HT1080 (cell line): ENCODE results near the gene POLR2M. TPM values are rescaled to one million over a fixed set of nuclear protein-coding genes. Genes with fewer than 3 reads are reported as not detected.

Experiments used
- DNase-seq: peaks from one replicate; pipeline ENCODE4 v3.0.0-alpha.2; 2015; ENCODE audit warnings: low read depth
- polyA plus RNA-seq, 2 experiments: library from polyadenylated mRNA; depleted of rRNA; stranded (reverse); fragments of >200 nt; gene quantifications; 2 replicates each; pipeline ENCODE4 v1.2.3, GENCODE V29; 2015
- total RNA-seq: library from RNA; depleted of rRNA; stranded (reverse); fragments of >200 nt; shearing (Covaris generic); gene quantifications from 2 replicates; pipeline ENCODE4 v1.2.3, GENCODE V29; 2014; rRNA removed

POLR2M gene
- 117 and 253 TPM in 2 replicates for total RNA-seq
- polyA plus RNA-seq (2015; cell fraction: cytosol; rRNA removed), result 99.1 and 141 TPM in 2 replicates
- 17.7 and 19.1 TPM in 2 replicates for polyA plus RNA-seq (2015; cell fraction: nucleus; rRNA removed)

DNA sequence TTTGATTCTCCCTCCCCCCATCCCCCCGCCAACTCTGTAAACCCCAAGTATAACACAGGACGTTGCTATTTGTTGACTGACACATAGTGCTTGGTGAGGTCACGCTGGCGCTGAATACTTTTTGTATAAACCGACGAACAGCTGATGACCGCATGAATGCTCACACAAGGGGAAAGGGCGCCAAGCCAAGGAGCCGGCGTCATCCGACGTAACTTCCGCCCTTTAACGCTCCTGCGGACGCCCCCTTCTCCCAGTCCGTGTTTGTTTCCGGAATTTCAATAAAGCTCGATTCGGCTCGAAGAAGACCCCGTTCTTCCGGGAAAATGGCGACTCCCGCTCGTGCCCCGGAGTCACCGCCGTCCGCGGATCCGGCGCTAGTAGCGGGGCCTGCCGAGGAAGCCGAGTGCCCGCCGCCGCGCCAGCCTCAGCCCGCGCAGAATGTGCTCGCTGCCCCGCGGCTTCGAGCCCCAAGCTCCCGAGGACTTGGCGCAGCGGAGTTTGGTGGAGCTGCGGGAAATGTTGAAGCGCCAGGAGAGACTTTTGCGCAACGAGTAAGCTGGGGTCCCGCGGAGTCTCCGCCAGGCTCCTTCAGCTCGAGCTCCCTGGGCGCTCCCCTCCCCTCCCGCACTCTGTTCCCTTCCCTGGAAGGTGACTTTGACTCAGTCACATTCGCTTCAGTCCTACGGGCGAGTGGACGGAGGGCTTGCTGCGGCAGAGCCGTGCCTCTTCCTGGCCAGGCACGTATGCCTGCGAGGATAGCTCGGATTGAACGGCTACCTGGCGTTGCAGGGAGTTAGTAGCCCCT is at the start of gene POLR2M:
Gene POLR2M (plus strand): TSS at position 310 of the 805 bp plus-strand sequence. CDS start 129 bp downstream, at position 439.
- peak; percentile 98 for DNase-seq

GRCh38 chr15:57657619-57658018 is 48.9 kb upstream of the POLR2M start:
- no peak for DNase-seq

- DNase-seq, result no peak
These were observed 44.3 kb upstream of the POLR2M start for GRCh38 chr15:57662091-57662744.

GRCh38 chr15:57662802-57663201 is 43.7 kb upstream of the POLR2M start:
- DNase-seq, result no peak

GRCh38 chr15:57663262-57663661 is 43.3 kb upstream of the POLR2M start:
- DNase-seq, result no peak

GRCh38 chr15:57665194-57665593 is 41.3 kb upstream of the POLR2M start:
- no peak for DNase-seq

- DNase-seq, result no peak
These were observed 40.6 kb upstream of the POLR2M start for GRCh38 chr15:57665939-57666338.

GRCh38 chr15:57667171-57667849 is 39.2 kb upstream of the POLR2M start:
- peak; percentile 73 for DNase-seq

DNA sequence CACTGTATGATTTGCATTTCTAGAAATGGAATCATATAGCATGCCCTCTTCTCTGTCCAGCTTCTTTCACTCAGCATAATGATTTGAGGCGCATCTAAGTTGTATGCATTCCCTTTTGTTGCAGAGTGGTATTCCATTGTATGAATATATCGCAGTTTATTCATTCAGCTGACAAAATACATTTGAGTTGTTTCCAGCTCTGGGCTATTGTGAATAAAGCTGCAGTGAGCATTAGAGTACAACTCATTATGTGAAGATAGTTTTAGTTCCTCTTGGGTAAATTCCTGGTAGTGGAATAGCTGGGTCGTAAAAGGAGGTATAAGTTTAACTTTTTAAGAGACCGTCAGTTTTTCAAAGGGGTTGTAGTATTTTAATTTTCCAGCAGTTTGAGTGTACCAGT is 38.5 kb upstream of the POLR2M start:
- DNase-seq, result no peak

- no peak for DNase-seq
These were observed 34.9 kb upstream of the POLR2M start for GRCh38 chr15:57671636-57672035.

DNA sequence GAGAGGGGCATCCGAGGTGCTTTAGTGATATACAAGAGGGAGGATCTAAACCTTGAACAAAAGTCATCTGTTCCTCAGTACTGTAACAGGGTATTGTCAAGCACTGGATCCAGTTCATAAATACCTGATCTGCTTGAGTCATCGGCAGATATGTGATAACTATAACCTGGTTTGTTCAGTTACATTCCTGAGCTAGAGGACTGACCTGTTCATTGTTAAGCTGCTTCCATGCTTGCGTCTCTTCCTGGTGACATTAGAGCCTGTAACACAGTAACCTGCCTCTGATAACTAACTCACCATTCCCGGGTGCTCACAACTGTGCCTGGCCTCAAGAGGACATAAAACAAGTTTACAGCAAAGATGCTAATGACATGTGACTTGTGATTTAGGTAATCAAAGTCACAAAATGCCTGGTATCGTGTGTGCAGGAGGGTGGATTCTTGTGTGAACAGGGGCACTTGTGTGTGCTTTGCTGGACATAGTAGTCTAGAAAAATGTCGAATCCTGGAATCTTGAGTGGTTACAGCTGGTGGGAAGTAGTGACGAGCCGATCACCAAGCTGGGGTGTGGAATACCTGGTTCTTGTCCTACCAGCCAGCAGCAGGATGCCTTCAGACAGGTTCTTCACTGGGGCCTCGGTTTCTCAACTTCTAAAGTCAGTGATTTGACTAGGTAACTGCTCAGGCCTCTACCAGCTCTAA is 30.9 kb upstream of the POLR2M start:
- DNase-seq, result no peak

GRCh38 chr15:57676585-57676984 is 29.9 kb upstream of the POLR2M start:
- no peak for DNase-seq

DNA sequence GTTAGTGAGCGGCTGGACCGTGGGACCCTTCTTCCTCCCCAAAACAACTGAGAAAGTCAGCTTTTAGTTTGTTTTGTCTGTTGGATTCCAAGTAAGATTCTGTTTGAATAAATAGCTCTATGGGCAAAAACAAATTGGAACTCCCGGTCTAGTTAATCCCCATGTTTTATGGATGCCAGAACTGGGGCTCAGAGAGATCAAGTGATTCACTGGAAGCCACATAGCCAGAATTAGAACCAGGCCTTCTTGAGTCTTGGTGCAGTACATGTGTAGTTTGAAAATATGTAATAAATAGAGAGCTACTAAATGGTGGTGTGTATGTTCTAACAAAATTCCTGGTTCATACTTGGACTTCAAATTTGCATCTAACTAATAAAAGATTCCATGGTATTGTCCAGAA is 29.3 kb upstream of the POLR2M start:
- no peak for DNase-seq

GRCh38 chr15:57680021-57680420 is 26.5 kb upstream of the POLR2M start:
- DNase-seq, result peak; percentile 94

GRCh38 chr15:57681011-57681410 is 25.5 kb upstream of the POLR2M start:
- DNase-seq, result no peak

DNA sequence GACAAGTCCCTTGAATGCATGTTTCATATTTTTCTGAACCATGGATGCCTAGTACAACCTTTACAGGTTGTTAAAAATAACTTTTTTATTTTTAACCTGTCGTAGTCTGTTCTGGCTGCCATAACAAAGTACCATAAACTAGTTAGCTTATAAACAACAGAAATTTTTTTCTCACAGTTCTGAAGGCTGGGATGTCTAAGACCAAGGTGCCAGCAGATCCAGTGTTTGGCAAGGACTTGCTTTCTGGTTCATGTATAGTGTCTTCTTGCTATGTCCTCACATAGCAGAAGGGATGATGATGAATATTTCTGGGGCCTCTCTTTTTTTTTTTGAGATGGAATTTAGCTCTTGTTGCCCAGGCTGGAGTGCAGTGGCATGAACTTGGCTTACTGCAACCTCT is 23.0 kb upstream of the POLR2M start:
- no peak for DNase-seq

DNA sequence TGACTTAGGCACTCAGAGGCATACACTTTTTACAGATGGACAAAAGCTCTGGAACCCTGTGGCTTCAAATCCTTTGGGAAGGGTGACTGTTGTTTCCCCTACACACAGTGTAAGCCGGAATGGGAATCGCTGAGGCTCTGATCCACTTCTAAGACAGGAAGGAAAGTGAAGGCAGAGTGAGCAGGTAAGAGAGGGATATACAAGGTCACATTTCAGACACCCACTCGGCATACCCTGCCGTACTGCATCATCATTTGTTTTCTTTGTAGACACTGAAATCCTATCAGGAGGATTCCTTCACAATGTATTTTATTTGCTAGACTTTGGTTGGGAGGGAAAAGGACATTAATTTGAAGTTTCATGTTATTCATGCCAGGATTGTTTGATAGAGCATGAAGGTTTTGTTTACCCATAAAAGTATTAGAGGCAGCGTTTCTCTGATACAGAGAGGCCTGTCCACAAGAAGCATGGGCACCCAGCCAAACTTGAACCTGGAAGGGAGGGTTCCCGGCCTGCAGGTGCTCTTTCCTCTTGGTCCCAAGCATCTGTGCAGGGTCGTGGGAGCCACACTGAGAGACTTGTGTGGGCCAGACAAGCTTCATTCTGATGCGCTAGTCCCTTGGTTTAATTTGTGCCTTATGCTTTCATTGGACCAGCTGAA is 21.9 kb upstream of the POLR2M start:
- no peak for DNase-seq

DNA sequence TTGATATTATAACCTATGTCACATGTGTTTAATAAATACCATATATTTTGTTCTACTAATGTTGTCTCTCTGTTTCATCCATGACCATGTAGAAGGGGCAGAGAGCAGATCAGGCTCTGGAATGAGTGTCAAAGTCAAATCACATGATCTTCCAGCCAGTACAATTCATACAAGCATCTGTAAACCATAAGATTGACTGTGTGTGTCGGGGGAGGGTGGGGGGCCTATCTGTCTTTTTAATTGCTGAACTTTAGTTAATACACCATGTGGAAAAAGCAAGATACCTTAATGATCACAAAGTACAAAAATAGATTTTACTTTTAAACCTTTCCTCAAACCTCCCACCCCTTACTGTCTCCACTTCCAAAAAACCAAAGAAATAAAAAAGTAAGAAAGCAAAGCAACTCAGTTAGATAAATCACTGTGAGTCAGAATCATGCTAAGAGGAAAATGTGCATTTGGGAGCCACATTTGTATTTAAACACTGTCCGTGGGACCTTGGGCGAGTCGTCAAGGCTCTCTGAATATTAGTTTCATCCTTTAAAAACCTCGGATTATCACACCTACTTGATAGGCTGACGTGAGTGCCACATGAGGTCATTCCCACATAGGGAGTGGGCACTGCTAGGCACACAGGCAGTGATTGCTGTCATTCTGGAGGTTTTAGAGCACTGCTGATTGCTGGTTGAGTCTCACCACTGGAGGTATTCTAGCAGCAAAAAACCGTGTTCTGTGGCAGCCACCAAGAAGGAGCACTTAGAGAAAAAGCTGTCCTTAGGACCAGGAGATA is 21.0 kb upstream of the POLR2M start:
- DNase-seq, result no peak

DNA sequence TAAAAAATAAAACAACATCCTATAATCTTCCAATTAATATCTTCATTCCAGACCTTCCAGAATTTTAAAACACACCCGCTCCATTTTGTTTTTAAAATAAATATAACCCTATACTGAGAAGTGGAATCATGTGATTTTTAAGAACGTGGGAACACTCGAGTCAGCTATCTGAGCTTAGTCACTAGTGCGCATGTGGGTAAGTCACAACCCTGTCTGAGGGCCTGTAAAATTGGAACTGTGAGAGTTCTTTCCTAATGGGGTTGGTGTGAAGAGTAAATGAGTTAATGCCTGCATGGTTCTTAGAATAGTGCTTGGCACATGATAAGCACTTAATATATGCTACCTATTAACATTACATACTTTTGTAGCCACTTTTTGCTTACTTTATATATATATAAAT is 19.9 kb upstream of the POLR2M start:
- DNase-seq, result peak; percentile 26

DNA sequence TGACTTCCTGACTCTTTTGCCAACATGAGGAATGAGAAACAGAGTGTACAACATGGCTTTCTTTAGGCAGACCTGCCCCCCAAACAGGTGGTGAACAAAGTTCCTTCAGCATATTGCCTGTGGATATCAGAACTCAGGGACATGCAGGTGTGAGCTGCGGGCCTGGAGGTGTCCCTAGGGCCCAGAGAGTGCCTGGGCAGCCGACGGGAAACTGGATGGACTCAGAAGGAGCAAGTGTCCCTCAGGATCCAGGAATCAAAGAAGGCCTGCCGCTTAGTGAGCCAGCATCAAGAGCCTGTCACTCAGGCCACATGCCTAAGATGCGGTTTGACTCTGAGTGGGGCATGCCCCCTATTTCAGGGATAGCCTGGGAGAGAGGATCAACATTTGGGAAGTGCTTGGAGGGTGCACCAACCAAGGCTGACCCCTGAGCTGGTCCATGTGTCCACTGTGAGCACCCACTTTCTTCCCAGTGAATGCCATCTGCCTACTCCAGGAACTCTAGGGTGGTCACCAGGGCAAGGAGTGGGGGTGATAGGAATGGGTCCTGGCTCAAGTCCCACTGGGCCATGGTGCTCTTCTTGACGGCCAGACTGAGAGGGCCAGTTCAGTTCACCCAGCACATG is 16.1 kb upstream of the POLR2M start:
- DNase-seq, result no peak
